GM18505 (cell line): ENCODE results near the gene CYP19A1.
A peak's percentile ranks its signal among the peaks of the same experiment; 100 is the strongest.

ENCODE experiments used
- ATAC-seq: cut with Tn5 transposase; IDR thresholded peaks from one replicate; pipeline ENCODE4 v1.9.1; 2021; ENCODE audit not compliant: unreplicated experiment
- POLR2A ChIP-seq: IDR thresholded peaks from 4 replicates; pipeline ENCODE4 v1.6.1; 2011; ENCODE audit warnings: borderline replicate concordance; ENCODE audit not compliant: insufficient read depth, insufficient read length; ENCODE audit errors: extremely low read depth

Gene CYP19A1

DNA sequence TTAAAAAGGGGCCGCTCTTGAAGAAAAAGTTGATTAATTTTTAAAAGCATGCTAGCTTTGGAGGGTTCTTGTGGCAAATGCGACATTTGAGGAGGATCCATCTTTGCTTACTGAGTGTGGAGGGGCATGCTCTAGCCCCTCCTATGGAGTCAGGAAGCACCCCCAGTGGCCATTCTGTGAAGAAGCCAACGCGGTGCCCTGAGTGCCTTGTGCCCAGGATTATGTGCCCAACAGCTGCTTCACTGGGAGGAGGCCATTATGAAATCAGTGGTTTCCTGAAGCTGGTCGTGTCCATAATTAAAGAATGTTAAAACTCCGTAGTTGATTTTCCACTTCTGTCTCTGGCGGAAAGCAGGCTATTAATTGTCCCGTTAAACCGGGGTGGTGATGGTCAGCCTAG lies 174.6 kb downstream of the CYP19A1 start:
- no peak for ATAC-seq
- TF ChIP-seq POLR2A, result no peak

DNA sequence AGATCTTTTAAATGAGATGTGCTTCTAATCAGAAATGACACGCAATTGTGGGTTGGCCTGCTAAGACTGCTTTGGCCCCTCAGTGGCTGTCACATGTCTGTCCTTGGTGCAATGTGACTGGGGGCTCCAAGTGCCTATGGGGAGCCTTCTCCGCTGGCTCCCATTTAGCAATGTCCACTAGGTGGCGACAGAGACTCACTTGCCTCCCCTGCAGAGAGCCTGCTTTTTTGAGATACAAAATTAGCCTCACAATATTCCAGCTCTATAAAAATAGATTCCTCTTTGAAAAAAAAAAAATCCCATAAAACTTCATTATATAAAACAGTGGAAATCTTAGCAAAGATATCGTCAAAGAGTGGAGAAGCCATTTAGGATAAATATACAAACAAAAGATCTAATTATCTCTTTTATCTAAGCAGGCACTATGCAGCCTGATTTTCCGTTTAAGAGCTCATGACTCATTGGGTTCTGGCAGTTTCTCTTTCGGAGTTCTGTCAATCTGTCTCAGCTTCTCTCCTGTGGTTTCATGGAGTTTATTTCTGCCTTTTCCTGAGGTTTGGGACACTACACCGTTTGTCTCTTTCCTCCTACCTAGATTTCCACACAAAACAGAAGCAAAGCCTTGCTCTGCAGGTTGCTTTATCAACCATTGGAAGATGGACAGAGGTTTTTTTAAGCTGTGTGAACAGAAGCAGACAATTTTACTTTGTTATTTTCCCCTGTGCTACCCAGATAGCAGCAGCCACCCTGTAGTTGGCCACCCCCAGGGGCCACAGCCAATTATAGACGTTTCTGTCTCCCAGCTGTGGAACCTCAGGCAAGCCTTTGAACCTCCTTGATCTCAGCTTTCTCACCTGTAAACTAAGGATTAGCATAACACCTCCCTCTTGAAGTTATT lies 175.3 kb downstream of the CYP19A1 start:
- no peak for TF ChIP-seq POLR2A
- peak; percentile 71 for ATAC-seq

DNA sequence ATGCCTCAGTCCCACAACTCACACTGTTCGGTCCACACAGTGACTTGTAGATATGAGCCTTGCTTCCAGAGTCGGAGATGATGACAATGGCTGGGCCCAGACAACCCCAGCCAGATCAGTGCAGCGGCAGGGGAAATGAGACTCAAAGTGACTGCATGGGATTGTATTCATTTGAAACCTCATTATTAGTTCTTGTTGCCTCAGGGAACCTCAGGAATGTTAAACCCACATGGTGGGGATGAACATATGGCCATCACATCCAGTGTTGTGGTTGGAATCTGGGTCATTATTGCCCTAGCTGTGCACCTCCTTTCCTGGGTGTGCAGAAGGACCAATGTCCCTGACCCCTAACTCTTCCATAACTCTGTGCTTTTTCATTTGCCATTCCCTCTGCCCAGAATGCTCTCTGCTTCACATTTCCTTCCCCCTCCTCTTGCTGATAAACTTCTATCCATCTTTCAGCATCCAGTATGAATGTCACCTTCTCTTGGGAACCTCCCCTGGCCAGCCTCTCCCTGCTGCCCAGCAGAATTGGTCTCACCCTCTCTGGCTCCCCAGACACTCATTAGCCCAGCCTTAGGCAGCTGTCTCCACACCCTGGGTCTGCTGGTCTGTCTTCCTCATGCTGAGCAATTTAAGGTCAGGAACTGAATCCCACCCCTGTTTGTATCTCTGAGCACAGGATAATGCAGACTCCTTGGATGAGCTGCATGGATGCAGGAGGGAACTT lies 176.7 kb downstream of the CYP19A1 start:
- ATAC-seq, result no peak
- no peak for TF ChIP-seq POLR2A

DNA sequence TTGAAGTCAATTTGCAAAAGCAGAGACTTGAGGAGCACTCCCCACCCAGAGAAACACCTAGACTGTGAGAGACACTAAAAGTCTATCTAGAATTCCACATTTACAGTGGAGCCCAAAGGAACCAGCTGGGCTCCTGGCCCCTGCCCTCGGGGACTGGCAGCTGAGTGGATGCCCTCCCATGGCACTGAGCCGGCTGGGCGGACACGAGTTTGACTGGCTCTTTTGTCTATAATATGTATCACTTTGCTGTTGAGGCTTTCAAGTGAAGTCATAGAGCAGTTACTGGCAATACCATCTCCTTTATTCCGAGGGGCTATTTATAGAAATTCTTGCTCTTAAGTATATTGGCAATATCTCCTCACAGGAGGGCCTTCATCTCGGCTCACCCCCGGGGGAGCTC lies 177.9 kb downstream of the CYP19A1 start:
- no peak for ATAC-seq
- no peak for TF ChIP-seq POLR2A
